Keratinocyte (primary cell): ENCODE results near the gene ECE1. TPM values are rescaled to one million over a fixed set of nuclear protein-coding genes. Genes with fewer than 3 reads are reported as not detected.

Experiments
- DNase-seq: peaks from one replicate; pipeline ENCODE4 v3.0.0-alpha.2; 2011; ENCODE audit warnings: low read depth, missing footprints, low spot score
- FAIRE-seq: peaks from 2 replicates; lab custom pipeline; 2011; peaks lifted over from hg19 to GRCh38; lab: Jason Lieb, UNC
- H2AFZ ChIP-seq: 2 replicates; pipeline ENCODE4 v1.6.0; 2012; ENCODE audit warnings: low read length, control low read depth, inconsistent platforms; ENCODE audit not compliant: control insufficient read depth
- H3K27ac ChIP-seq: 2 replicates; pipeline ENCODE4 v1.5.1; 2011; ENCODE audit warnings: low read length; ENCODE audit not compliant: control insufficient read depth, insufficient read depth
- H3K27me3 ChIP-seq: 3 replicates; pipeline ENCODE4 v1.6.0; 2011; ENCODE audit warnings: low read length; ENCODE audit not compliant: control insufficient read depth, insufficient read depth; ENCODE audit errors: extremely low read depth
- H3K36me3 ChIP-seq, 2 experiments: 2 replicates in 1 of 2; 3 replicates in 1 of 2; pipeline ENCODE4 v1.5.1; 2011; ENCODE audit warnings: low read length in 2 of 2, mild to moderate bottlenecking in 1 of 2; ENCODE audit not compliant: control insufficient read depth in 2 of 2, insufficient read depth in 2 of 2; ENCODE audit errors: extremely low read depth in 1 of 2
- H3K4me1 ChIP-seq: 3 replicates; pipeline ENCODE4 v1.5.1; 2011; ENCODE audit warnings: low read length; ENCODE audit not compliant: control insufficient read depth, insufficient read depth; ENCODE audit errors: extremely low read depth
- H3K4me2 ChIP-seq: 3 replicates; pipeline ENCODE4 v1.6.0; 2011; ENCODE audit warnings: low read depth, low read length; ENCODE audit not compliant: control insufficient read depth, insufficient read depth; ENCODE audit errors: extremely low read depth
- H3K4me3 ChIP-seq, 3 experiments: fragments of 200-600 bp in 1 of 3; sonication (generic) in 1 of 3; 2 replicates in 2 of 3; 3 replicates in 1 of 3; pipeline ENCODE4 v1.5.1; 2011 to 2016; ENCODE audit warnings: low read length in 3 of 3, mild to moderate bottlenecking in 3 of 3, control low read depth in 2 of 3, inconsistent platforms in 1 of 3, low read depth in 1 of 3, mixed read lengths in 1 of 3, mixed run types in 1 of 3, moderate library complexity in 1 of 3; ENCODE audit not compliant: control insufficient read depth in 2 of 3, insufficient read depth in 2 of 3; ENCODE audit errors: extremely low read depth in 1 of 3
- H3K79me2 ChIP-seq: 2 replicates; pipeline ENCODE4 v1.6.0; 2012; ENCODE audit warnings: low read length; ENCODE audit not compliant: control insufficient read depth, insufficient read depth
- H3K9ac ChIP-seq: 3 replicates; pipeline ENCODE4 v1.6.0; 2011; ENCODE audit warnings: low read length; ENCODE audit not compliant: control insufficient read depth, insufficient read depth; ENCODE audit errors: extremely low read depth
- H3K9me1 ChIP-seq: 3 replicates; pipeline ENCODE4 v1.6.0; 2011; ENCODE audit warnings: low read length; ENCODE audit not compliant: control insufficient read depth, insufficient read depth; ENCODE audit errors: extremely low read depth
- H3K9me3 ChIP-seq: 2 replicates; pipeline ENCODE4 v1.5.1; 2012; ENCODE audit warnings: low read depth, low read length; ENCODE audit not compliant: control insufficient read depth
- H4K20me1 ChIP-seq: 3 replicates; pipeline ENCODE4 v1.6.0; 2011; ENCODE audit warnings: low read length; ENCODE audit not compliant: control insufficient read depth, insufficient read depth; ENCODE audit errors: extremely low read depth
- CTCF ChIP-seq, 3 experiments: IDR thresholded peaks in 1 of 3; conservative IDR thresholded peaks in 1 of 3; optimal IDR thresholded peaks in 1 of 3; 2 replicates in 2 of 3; 3 replicates in 1 of 3; pipeline versions ENCODE3 to v1.5.1; 2011; ENCODE audit warnings: low read length in 3 of 3, mild to moderate bottlenecking in 3 of 3, moderate library complexity in 2 of 3, control low read depth in 1 of 3, inconsistent platforms in 1 of 3; ENCODE audit not compliant: insufficient read depth in 2 of 3; ENCODE audit errors: extremely low read depth in 1 of 3
- EZH2 ChIP-seq: IDR thresholded peaks from one replicate; pipeline ENCODE4 v1.6.1; 2012; ENCODE audit warnings: inconsistent platforms, mild to moderate bottlenecking, low read length, moderate library complexity
- dilution Hi-C: fragments of 300-500 bp; cut with MboI; formaldehyde crosslinking; loops from one replicate; pipeline ENCODE4 v1.7.0; 2020; ENCODE audit warnings: low sequenced_read_pairs; ENCODE audit not compliant: extremely low pct_ligation_motif_present
- polyA plus RNA-seq, 5 experiments: library from polyadenylated mRNA; depleted of rRNA in 3 of 5; stranded (reverse) in 3 of 5; stranded (forward) in 1 of 5; unstranded in 1 of 5; fragments of >200 nt; gene quantifications; 1 replicate in 1 of 5; 2 replicates in 3 of 5; 3 replicates in 1 of 5; pipeline versions ENCODE4 v1.2.1 to v1.2.3, GENCODE V29; 2011 to 2012; ENCODE audit warnings: missing spikeins in 2 of 5, low read depth in 1 of 5, low replicate concordance in 1 of 5

The ECE1 gene
- polyA plus RNA-seq, 1 donor (not counting 4 experiments of a cell fraction or from before 2014, with no cell fraction given) = 59.1 TPM

GRCh38 chr1:21249940-21250493, 40.2 kb downstream of the ECE1 start:
- no peak overlapping the region for H2AFZ ChIP-seq
- dilution Hi-C loops = loop anchor here (10.0 kb wide), 1 partner anchor 115 kb away; no protein-coding TSS in a partner anchor
- H3K4me2 ChIP-seq = no peak overlapping the region
- H3K9me1 ChIP-seq = no peaks in the 10 kb centered on the region
- peaks cover 13% of the 10 kb centered on the region for H3K4me1 ChIP-seq
- no peak overlapping the region for H3K27ac ChIP-seq
- no peak overlapping the region for H3K9ac ChIP-seq
- no peaks in the 10 kb centered on the region for H3K9me3 ChIP-seq
- TF ChIP-seq EZH2 = no peak
- no peak for TF ChIP-seq CTCF (optimal IDR thresholded peaks at IDR 0.05 in 1 of 3, IDR thresholded peaks at IDR 0.05 in 1 of 3, conservative IDR thresholded peaks at IDR 0.05 in 1 of 3; ENCODE audit: extremely low read depth in 1 of 3, insufficient read depth in 2 of 3, low read length in 3 of 3)
- DNase-seq (no peak), FAIRE-seq (no peak)
- no peak overlapping the region for H3K4me3 ChIP-seq
- no peaks in the 10 kb centered on the region for H3K27me3 ChIP-seq
- H3K79me2 ChIP-seq = no peaks in the 10 kb centered on the region
- H4K20me1 ChIP-seq = no peaks in the 10 kb centered on the region
- H3K36me3 ChIP-seq = peaks cover 3 to 15% of the 10 kb centered on the region in 2 experiments

DNA sequence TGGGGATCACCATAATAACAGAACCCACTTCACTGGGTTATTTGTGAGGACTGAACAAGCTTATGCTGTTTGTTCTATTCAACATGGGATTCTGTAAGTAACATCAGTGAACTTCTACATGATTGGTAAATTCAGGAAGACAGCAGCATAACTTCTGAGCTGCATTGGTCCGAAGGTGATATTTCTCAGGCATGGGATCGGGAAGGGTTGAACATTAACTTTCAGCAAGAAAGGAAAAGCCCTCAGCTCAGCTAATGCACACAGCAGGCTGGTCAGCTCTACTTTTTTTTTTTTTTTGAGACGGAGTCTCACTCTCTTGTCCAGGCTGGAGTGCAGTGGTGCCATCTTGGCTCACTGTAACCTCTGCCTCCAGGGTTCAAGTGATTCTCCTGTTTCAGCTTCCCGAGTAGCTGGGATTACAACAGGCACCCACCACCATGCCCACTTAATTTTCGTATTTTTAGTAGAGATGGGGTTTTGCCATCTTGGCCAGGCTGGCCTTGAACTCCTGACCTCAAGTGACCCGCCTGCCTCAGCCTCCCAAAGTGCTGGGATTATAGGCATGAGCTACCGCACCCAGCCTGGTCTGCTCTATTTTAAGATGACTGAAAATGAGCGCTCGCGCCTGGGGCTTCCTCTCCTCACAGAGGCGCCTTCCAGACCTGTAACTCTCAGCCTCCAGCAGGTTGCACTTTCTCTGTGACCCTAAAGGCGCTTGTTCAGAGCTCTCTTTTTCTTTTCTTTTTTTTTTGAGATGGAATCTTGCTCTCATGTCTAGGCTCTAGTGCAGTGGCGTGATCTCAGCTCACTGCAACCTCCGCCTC, 42.2 kb downstream of the ECE1 start:
- dilution Hi-C loops = loop anchor here (10.0 kb wide), 1 partner anchor 117 kb away; no protein-coding TSS in a partner anchor
- peaks cover 9 to 24% of the 10 kb centered on the region in 2 experiments for H3K36me3 ChIP-seq
- FAIRE-seq = no peak

More for the DNA sequence above, 42.2 kb downstream of the ECE1 start:
- DNase-seq = no peak
- Histone ChIP-seq H3K27me3 (no peaks in the 10 kb centered on the region), H3K9ac (no peak overlapping the region), H3K9me1 (no peaks in the 10 kb centered on the region), H3K4me3 (no peak overlapping the region), H4K20me1 (no peaks in the 10 kb centered on the region), H2AFZ (no peak overlapping the region), H3K4me1 (peaks cover 13% of the 10 kb centered on the region), H3K79me2 (no peaks in the 10 kb centered on the region), H3K27ac (no peak overlapping the region), H3K9me3 (no peaks in the 10 kb centered on the region), H3K4me2 (no peak overlapping the region)
- TF ChIP-seq CTCF (optimal IDR thresholded peaks at IDR 0.05 in 1 of 3, IDR thresholded peaks at IDR 0.05 in 1 of 3, conservative IDR thresholded peaks at IDR 0.05 in 1 of 3; ENCODE audit: extremely low read depth in 1 of 3, insufficient read depth in 2 of 3, low read length in 3 of 3) (no peak), EZH2 (no peak)
